HepG2 (cell line): ENCODE measurements around the gene CTSA. TPM values are rescaled to one million over a fixed set of nuclear protein-coding genes. Genes with fewer than 3 reads are reported as not detected.

Experiments used
- BCL3 ChIP-seq: sonication (generic); formaldehyde crosslinking; IDR thresholded peaks from 2 replicates; pipeline ENCODE4 v1.5.1; 2020; ENCODE audit warnings: mild to moderate bottlenecking, missing genetic modification reagents, moderate library complexity
- CHCHD3 ChIP-seq: sonication (generic); formaldehyde crosslinking; IDR thresholded peaks from 2 replicates; pipeline ENCODE4 v1.8.0; 2022; ENCODE audit warnings: mild to moderate bottlenecking, missing genetic modification reagents, moderate library complexity
- EEA1 ChIP-seq: sonication (generic); formaldehyde crosslinking; IDR thresholded peaks from 2 replicates; pipeline ENCODE4 v1.5.1; 2020; ENCODE audit warnings: mild to moderate bottlenecking, missing genetic modification reagents, borderline replicate concordance
- ESRRA ChIP-seq: sonication (generic); formaldehyde crosslinking; IDR thresholded peaks from 2 replicates; pipeline ENCODE4 v1.5.1; 2020; ENCODE audit warnings: mild to moderate bottlenecking, low read depth, missing genetic modification reagents
- FOXJ3 ChIP-seq: sonication (generic); formaldehyde crosslinking; IDR thresholded peaks from 2 replicates; pipeline ENCODE4 v1.4.0; 2020; ENCODE audit warnings: missing genetic modification reagents, mild to moderate bottlenecking, borderline replicate concordance
- KDM4B ChIP-seq: sonication (generic); formaldehyde crosslinking; IDR thresholded peaks from 2 replicates; pipeline ENCODE4 v1.4.0; 2020; ENCODE audit warnings: missing genetic modification reagents
- POGZ ChIP-seq: sonication (generic); formaldehyde crosslinking; IDR thresholded peaks from 2 replicates; pipeline ENCODE4 v1.4.0; 2020; ENCODE audit warnings: mild to moderate bottlenecking, missing genetic modification reagents
- PRDM15 ChIP-seq: sonication (generic); formaldehyde crosslinking; IDR thresholded peaks from 2 replicates; pipeline ENCODE4 v1.4.0; 2020; ENCODE audit warnings: missing genetic modification reagents
- TFDP2 ChIP-seq: sonication (generic); formaldehyde crosslinking; IDR thresholded peaks from 2 replicates; pipeline ENCODE4 v1.4.0; 2020; ENCODE audit warnings: missing genetic modification reagents
- TP53 ChIP-seq: sonication (generic); formaldehyde crosslinking; conservative IDR thresholded peaks from 2 replicates; pipeline ENCODE4 v1.4.0; 2020; ENCODE audit warnings: missing genetic modification reagents
- ZBED4 ChIP-seq: sonication (generic); formaldehyde crosslinking; IDR thresholded peaks from 2 replicates; pipeline ENCODE4 v1.4.0; 2020; ENCODE audit warnings: missing genetic modification reagents, borderline replicate concordance
- ZNF143 ChIP-seq: sonication (generic); formaldehyde crosslinking; IDR thresholded peaks from 2 replicates; pipeline ENCODE4 v1.4.0; 2020; ENCODE audit warnings: missing genetic modification reagents
- ZNF333 ChIP-seq: sonication (generic); formaldehyde crosslinking; IDR thresholded peaks from 2 replicates; pipeline ENCODE4 v1.4.0; 2020; ENCODE audit warnings: mild to moderate bottlenecking, missing genetic modification reagents, borderline replicate concordance
- ZNF441 ChIP-seq: sonication (generic); formaldehyde crosslinking; IDR thresholded peaks from 2 replicates; pipeline ENCODE4 v1.7.0; 2021; ENCODE audit warnings: missing genetic modification reagents, borderline replicate concordance
- ZNF558 ChIP-seq: sonication (generic); formaldehyde crosslinking; IDR thresholded peaks from 2 replicates; pipeline ENCODE4 v1.9.0; 2022; ENCODE audit warnings: mild to moderate bottlenecking, missing genetic modification reagents, borderline replicate concordance
- ZNF564 ChIP-seq: sonication (generic); formaldehyde crosslinking; IDR thresholded peaks from 2 replicates; pipeline ENCODE4 v1.8.1; 2023; ENCODE audit warnings: mild to moderate bottlenecking, missing genetic modification reagents
- ZNF691 ChIP-seq: sonication (generic); formaldehyde crosslinking; IDR thresholded peaks from 2 replicates; pipeline ENCODE4 v1.4.0; 2020; ENCODE audit warnings: missing genetic modification reagents, low read depth, mild to moderate bottlenecking, borderline replicate concordance
- polyA plus RNA-seq, 8 experiments: library from polyadenylated mRNA; depleted of rRNA in 3 of 8; stranded (reverse) in 7 of 8; unstranded in 1 of 8; fragments of >200 nt; fragmentation: Illumina TruSeq in 4 of 8; extraction: Trizol in 4 of 8; gene quantifications; 2 replicates each; pipeline versions ENCODE4 v1.2.1 to v1.2.3, GENCODE V29; 2011 to 2016; ENCODE audit warnings: low read depth in 4 of 8, missing spikeins in 1 of 8, mixed read lengths in 1 of 8; ENCODE audit not compliant: insufficient read depth in 1 of 8
- total RNA-seq, 5 experiments: library from RNA; depleted of rRNA; stranded (reverse); fragments of >200 nt; fragmentation: Illumina TruSeq; extraction: Trizol; gene quantifications; 2 replicates each; pipeline ENCODE4 v1.2.3, GENCODE V29; 2016; ENCODE audit warnings: low read depth in 1 of 5

The CTSA gene
- total and polyA plus RNA-seq, 2 of the 13 experiments (the other 11 are each of a cell fraction or from before 2014, with no cell fraction given) = 202 to 231 TPM

GRCh38 chr20:45857114-45857881 lies 33.8 kb upstream of the CTSA start, which contains the start of the genes ACOT8 and ZSWIM3 (continued):
- TF ChIP-seq ZNF441 (peak; percentile 81), TFDP2 (peak; percentile 50), FOXJ3 (CRISPR knock-in tag) (peak; percentile 55; the same call in 1 of the 2 replicates), POGZ (CRISPR knock-in tag) (peak; percentile 86), ZNF691 (peak; percentile 14; the same call in 1 of the 2 replicates), ZNF558 (peak; percentile 91), EEA1 (CRISPR knock-in tag) (0 out of 2 replicates have a peak, but pooled peaks have one; percentile 82), BCL3 (CRISPR knock-in tag) (peak; percentile 89), KDM4B (CRISPR knock-in tag) (0 out of 2 replicates have a peak, but pooled peaks have one; percentile 8), ZBED4 (no peak; the same call in 1 of the 2 replicates), ZNF143 (CRISPR knock-in tag) (peak; percentile 50), PRDM15 (CRISPR knock-in tag) (peak; percentile 77; the same call in 1 of the 2 replicates), TP53 (CRISPR knock-in tag) (0 out of 2 replicates have a peak, but pooled peaks have one; percentile 57), ZNF564 (CRISPR knock-in tag) (no peak; the same call in none of the 2 replicates), ZNF333 (0 out of 2 replicates have a peak, but pooled peaks have one; percentile 11), ESRRA (peak; percentile 6; the same call in 1 of the 2 replicates), CHCHD3 (CRISPR knock-in tag) (no peak)
